ENCODE data around the gene FLNB. TPM values are rescaled to one million over a fixed set of nuclear protein-coding genes. Genes with fewer than 3 reads are reported as not detected.

Gene FLNB
- total and polyA plus RNA-seq, 2 of the 4 experiments (the other 2 are of a cell fraction) = 78.0 to 136 TPM

GRCh38 chr3:58190291-58190690, 182.1 kb downstream of the FLNB start:
- no peaks in the 10 kb centered on the region for H3K9me3 ChIP-seq (ENCODE audit: control insufficient read depth, insufficient read depth, low read length)
- intact Hi-C loops (cut with micrococcal nuclease) = no loop called here
- H3K27me3 ChIP-seq (ENCODE audit: control insufficient read depth, insufficient read depth, low read length) = peaks cover 2% of the 10 kb centered on the region; the same call in 1 of the 2 replicates
- H3K4ac ChIP-seq (ENCODE audit: low read depth, low read length) = no peak overlapping the region
- no peak overlapping the region for H2AK9ac ChIP-seq (replicated peaks; ENCODE audit: low read depth, low read length, poor library complexity)
- CTCF ChIA-PET = interaction anchor here (2.7 to 3.6 kb wide), 2 partner anchors 109 to 116 kb away, joined by 18 to 19 read pairs; partner anchors contain the start of genes HTD2 and RPP14
- H2BK5ac ChIP-seq (ENCODE audit: low read depth, low read length, poor library complexity, severe bottlenecking) = no peak overlapping the region
- no peak overlapping the region for H3K9ac ChIP-seq (ENCODE audit: low read depth, low read length)
- in situ Hi-C loops (cut with MboI; ENCODE audit: low sequenced_read_pairs) = loop anchor here (25.0 kb wide), 1 partner anchor 222 kb away; no protein-coding TSS in a partner anchor
- 94% methylated on average over 2 of the region's 4 CpGs; no CpG with 5 or more reads in 1 of the 2 experiments for WGBS, 2 experiments (ENCODE audit: extremely low coverage in 2 of 2, insufficient read length in 1 of 2)
- H3K4me1 ChIP-seq (ENCODE audit: control insufficient read depth, insufficient read depth, low read length) = no peaks in the 10 kb centered on the region
- ATAC-seq (ENCODE audit: low read depth) (no peak), DNase-seq (no peak)
- no peak overlapping the region for H3K18ac ChIP-seq (ENCODE audit: low read depth, low read length)
- TF ChIP-seq FOS (IDR thresholded peaks at IDR 0.05; ENCODE audit: low read depth, low read length) (no peak), ELK1 (IDR thresholded peaks at IDR 0.05; ENCODE audit: borderline replicate concordance, low read depth, low read length) (no peak), CEBPB (IDR thresholded peaks at IDR 0.05; ENCODE audit: low read depth, low read length) (no peak), BHLHE40 (IDR thresholded peaks at IDR 0.05; ENCODE audit: low read depth, low read length) (no peak), RCOR1 (IDR thresholded peaks at IDR 0.05; ENCODE audit: insufficient replicate concordance, low read length) (no peak), SMC3 (IDR thresholded peaks at IDR 0.05; ENCODE audit: low read depth, low read length) (no peak), USF2 (IDR thresholded peaks at IDR 0.05; ENCODE audit: low read depth, low read length) (no peak), RAD21 (IDR thresholded peaks at IDR 0.05; ENCODE audit: low read length) (no peak), MXI1 (IDR thresholded peaks at IDR 0.05; ENCODE audit: borderline replicate concordance, low read depth, low read length) (no peak), CHD1 (IDR thresholded peaks at IDR 0.05; ENCODE audit: low read depth, low read length) (no peak), MAFK (IDR thresholded peaks at IDR 0.05; ENCODE audit: low read depth, low read length) (no peak), RFX5 (IDR thresholded peaks at IDR 0.05; ENCODE audit: low read depth, low read length) (no peak), POLR2A (IDR thresholded peaks at IDR 0.05; ENCODE audit: low read depth, low read length) (no peak), CTCF (conservative IDR thresholded peaks at IDR 0.05; ENCODE audit: low read depth, low read length) (no peak), MAZ (IDR thresholded peaks at IDR 0.05; ENCODE audit: borderline replicate concordance, low read depth, low read length) (no peak), NFE2L2 (IDR thresholded peaks at IDR 0.05; ENCODE audit: low read depth, low read length) (no peak)
- no peaks in the 10 kb centered on the region for H3K79me1 ChIP-seq (ENCODE audit: low read depth in 1 of 2, low read length in 2 of 2)
- H3K9me1 ChIP-seq (ENCODE audit: insufficient read depth, low read length) = no peaks in the 10 kb centered on the region
- H4K91ac ChIP-seq (ENCODE audit: insufficient read depth, low read depth, low read length) = no peak overlapping the region
- POLR2A ChIA-PET (ENCODE audit: unreplicated experiment) = no interaction called here
- no peaks in the 10 kb centered on the region for H4K20me1 ChIP-seq (ENCODE audit: insufficient read depth, low read length)
- no peak overlapping the region for H3K4me3 ChIP-seq (ENCODE audit: insufficient read depth, low read depth, low read length)
- BruUV-seq (replicated peaks) = no TSS peak
- no peak overlapping the region for H3K23ac ChIP-seq (ENCODE audit: low read depth, low read length)
- H3K56ac ChIP-seq (ENCODE audit: extremely low read depth, insufficient read depth, low read length) = no peak overlapping the region
- H3K4me2 ChIP-seq (ENCODE audit: low read depth, low read length) = no peak overlapping the region
- H2BK20ac ChIP-seq (ENCODE audit: low read depth, low read length) = no peak overlapping the region
- no peaks in the 10 kb centered on the region for H3K36me3 ChIP-seq (ENCODE audit: control insufficient read depth, insufficient read depth, low read length)
- H2BK15ac ChIP-seq (ENCODE audit: low read depth, low read length) = no peak overlapping the region
- dilution Hi-C loops (cut with HindIII; ENCODE audit: low sequenced_read_pairs, unreplicated experiment) = no loop called here
- H3K14ac ChIP-seq (replicated peaks; ENCODE audit: low read depth, low read length) = no peak overlapping the region
- H2AK5ac ChIP-seq (ENCODE audit: low read depth, low read length) = no peak overlapping the region
- H3K27ac ChIP-seq (ENCODE audit: insufficient read depth, low read length) = no peak overlapping the region
- H4K8ac ChIP-seq (ENCODE audit: low read depth in 2 of 2, low read length in 2 of 2) = no peak overlapping the region
- no peak overlapping the region for H2AFZ ChIP-seq (replicated peaks; ENCODE audit: low read length, poor library complexity)
- no peak overlapping the region for H2BK120ac ChIP-seq (ENCODE audit: low read depth, low read length)
- H4K5ac ChIP-seq (ENCODE audit: low read depth, low read length) = no peak overlapping the region
